Dedifferentiated amniotic fluid mesenchymal stem cell (primary cell): Measurements from ENCODE around the gene TXNDC2.
A peak's percentile ranks its signal among the peaks of the same experiment; 100 is the strongest.

Experiments used
- DNase-seq: peaks from one replicate; pipeline ENCODE4 v3.0.0-alpha.2; 2016; ENCODE audit errors: extremely low spot score

Gene TXNDC2

GRCh38 chr18:9913526-9914333, 28.0 kb downstream of the TXNDC2 start, which contains the start of gene VAPA:
VAPA (plus strand) TSS chr18:9914016; CDS start chr18:9914257, 241 bp downstream.
- peak; percentile 91 for DNase-seq

DNA sequence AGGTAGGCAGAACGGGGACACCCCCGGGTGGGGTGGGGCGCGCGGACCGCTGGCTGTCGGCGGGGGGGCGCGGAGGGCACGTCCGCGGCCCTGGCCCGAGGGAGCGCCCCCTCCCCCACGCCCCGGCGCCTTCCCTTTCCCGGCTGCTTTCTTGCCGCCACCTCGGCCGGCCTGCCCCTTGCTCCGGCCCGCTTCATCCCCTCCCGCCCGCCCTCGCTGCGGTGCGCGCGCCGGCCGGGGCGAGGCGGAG, 28.5 kb downstream of the TXNDC2 start:
- DNase-seq = no peak

GRCh38 chr18:9914584-9915290, 29.0 kb downstream of the TXNDC2 start:
- peak; percentile 70 for DNase-seq

- DNase-seq = no peak
Observed at GRCh38 chr18:9915291-9916076, 29.7 kb downstream of the TXNDC2 start.

DNA sequence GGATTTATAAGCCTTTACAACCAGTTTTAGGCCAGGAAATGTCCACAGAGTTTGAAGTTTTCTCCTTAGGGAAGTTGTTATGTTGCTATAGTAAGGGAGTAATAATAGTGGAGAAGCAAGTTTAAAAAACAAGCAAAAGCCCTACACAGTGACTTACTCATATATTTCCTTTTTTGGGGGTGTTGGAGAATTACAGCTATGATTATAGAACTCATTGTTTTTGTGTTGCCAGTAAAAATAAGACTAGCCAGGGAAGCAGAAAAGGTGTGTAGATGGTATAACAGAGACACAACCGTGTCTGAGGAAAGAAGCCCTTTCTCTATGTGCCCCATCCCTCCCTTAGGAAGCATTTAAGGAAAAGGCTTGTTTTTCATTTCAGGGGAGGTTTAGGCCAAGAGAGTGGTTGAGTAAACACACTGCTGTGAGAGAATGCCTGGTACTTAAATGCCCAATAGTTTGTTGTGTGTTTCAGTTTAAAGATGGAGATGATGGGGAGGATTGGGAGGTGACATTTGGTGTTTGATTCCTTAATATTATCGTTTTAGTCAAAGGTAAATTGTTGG, 30.4 kb downstream of the TXNDC2 start:
- DNase-seq = no peak

DNA sequence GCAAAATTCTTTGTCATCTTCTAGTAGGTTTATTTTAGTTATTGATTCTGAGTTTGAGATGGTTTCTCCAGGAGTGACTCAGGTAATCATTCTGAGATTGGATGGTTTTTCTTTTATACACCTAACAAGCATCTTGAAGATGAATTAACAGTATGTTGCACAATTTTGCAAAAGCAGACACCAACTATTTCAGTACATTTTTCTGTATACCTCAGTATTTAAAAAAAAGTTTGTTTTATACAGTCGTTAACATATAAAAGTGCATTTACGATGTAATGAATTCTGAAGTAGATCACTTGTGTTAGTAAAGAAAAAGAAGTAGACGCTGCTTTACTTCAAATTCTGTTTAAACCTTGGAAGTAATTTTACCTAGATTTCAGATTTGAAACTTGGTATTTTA, 31.0 kb downstream of the TXNDC2 start:
- DNase-seq = no peak

DNA sequence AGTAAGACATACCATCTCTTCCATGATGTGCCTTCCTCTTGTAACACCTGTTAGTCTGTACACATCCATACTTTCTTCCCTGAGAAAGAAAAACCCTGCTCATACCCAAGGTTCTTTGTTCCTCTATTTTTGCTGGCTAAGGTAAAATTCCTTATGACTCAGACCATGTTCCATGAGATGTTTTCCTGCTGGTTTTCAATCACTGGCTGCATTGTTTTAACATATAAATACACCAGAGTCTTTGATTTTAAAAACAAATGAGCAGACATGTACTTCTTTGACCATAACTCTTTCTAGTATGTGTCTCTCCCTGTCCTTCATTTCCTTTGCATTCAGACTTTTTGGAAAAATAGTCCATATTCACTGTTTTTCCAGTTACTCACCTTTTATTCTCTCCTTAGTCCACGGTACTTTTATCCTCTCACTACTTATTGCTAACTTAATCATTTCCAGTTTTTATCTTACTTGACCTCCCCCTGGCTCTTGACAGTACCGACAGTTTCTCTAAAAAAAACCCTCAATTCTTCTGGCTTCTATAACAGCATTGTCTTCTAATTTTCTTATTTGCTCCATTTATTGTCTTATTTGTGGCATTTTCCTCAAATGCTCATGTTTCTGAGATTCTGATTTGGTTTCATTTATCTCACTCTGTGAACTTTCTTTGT, 32.4 kb downstream of the TXNDC2 start:
- DNase-seq = no peak

DNA sequence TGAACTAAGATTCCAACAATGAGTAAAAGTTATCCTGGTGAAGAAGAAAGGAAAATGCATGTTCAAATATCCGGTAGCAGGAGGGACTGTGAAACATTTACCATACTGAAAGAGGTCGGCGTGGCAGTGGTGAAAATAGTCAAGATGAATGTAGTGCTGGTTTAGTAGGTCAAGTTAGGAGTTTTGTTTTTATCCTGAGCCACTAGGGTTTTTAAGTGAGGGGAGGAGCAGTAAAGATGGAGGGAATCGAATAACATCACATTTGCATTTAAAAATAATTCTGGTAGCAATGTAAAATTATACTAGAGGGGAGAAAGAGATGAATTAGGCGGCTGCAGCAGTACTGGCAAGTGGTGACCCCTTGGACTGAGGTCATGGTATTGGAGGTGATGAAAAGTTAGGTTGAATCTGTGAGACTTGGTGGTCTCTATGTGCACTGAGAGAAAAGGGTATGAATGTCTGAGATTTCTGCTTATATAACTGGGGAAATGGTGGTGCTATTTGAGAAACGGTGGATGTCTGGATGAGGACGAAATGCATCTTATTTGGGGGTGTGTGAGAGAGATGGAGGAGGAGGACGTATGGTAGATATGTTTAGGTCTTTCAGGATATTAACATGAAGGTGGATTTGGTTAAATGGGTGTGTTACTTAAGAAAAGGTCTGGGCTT, 33.9 kb downstream of the TXNDC2 start:
- no peak for DNase-seq

DNA sequence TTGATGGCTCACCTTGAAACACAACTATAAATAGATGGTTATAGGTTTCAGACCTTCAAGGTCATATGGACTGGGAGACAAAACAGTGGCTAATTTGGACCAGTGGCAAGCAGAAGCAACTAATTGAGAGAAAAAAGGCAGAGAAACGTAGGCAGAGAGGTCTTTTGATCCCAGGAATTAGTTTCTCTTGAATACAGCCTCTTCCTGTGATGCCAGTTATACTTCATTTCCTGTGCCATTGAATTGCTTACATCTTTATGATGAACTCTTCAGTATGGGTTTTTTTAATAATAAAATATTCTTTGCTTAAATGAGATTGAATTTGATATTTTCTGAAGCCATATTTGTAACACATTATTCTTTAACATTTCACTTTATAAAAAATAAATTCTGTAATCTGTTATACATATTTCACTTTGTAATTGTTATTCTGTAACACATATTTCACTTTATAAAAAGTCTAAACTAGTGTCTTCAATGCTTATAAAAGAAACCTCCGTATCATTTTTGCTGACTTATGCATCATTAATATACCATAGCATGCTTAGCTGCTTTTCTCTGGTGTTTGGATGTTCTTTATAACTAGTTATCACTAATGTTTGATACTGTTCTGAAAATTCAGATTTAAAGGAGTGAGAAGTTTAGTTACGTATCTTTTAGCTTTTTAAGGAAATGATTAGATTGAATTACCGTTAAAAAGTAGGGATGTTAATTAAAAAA, 37.0 kb downstream of the TXNDC2 start:
- no peak for DNase-seq

DNA sequence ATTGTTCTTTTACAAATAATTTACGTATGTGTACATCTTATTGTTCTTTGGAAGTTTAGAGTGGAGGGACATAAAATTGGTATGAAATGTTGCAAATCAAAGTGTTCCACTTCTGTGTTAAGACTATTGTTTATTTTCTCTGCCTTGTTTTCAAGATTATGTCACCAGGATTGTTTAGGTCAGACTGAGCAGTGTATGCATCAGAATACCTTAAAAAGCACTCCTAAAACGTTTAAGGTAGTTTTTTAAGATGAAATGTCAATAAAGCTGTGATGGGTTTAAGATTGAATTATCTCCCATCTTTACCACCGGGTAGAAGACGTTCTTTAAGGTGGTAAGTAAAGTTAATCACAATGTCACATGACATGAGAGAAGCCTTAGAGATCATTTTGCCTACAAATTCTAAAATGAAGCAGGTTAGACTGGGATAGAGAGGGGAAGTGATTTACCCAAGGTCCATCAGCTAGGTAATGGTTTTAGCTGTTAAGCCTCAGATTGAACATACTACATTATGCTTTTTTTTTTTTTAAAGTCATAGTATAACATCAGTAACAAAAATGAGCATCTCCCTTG, 38.7 kb downstream of the TXNDC2 start:
- no peak for DNase-seq

GRCh38 chr18:9925369-9925768, 39.6 kb downstream of the TXNDC2 start:
- no peak for DNase-seq

DNA sequence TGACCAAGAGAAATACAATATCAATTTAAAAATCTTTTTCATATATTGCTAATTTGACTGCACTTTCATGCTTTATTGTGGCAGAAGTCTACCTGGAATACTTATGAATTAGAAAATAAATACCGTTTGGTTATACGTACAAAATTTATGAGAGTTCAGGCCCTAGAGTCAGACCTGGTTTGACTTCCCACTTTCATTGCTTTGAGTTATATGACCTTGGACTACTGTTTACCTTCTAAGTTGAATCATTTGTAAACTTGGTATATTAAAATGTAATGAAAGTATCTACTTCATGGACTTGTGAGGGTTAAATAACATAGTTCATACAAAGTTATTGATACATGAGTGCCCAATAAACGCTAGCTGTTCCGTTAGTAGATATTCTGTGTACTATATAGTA, 40.0 kb downstream of the TXNDC2 start:
- DNase-seq = no peak

DNA sequence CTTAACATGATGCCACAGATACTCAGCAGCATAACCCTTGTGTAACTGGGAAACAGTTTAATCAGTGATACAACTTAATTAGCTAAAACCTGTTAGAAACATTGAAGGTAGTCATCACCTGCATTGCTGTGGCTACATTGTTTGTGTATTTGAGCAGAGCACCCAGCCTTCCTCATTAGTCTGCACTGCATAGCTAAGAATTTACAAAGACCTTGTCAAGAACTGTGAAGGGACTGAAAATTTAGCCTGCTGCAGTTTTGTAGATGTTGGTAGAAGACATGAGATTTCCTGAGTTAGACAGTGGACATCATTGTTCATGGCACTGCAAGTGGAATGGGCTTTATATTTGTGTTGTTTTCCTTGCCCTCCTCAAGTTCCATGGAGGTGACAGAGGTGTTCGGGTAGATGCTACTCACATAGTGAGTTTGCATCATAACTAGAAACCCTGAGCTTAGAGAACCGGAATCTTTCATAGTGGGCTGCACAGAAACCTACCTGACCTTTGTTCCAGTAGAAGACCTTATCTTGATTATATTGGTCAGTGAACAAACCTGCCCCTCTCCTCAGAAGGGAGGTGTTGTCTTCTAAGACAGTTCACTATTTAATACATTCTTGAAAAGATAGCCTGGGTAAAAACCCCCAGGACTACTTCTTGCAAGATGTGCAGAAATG, 40.6 kb downstream of the TXNDC2 start:
- DNase-seq = no peak

GRCh38 chr18:9926977-9927376, 41.2 kb downstream of the TXNDC2 start:
- no peak for DNase-seq

DNA sequence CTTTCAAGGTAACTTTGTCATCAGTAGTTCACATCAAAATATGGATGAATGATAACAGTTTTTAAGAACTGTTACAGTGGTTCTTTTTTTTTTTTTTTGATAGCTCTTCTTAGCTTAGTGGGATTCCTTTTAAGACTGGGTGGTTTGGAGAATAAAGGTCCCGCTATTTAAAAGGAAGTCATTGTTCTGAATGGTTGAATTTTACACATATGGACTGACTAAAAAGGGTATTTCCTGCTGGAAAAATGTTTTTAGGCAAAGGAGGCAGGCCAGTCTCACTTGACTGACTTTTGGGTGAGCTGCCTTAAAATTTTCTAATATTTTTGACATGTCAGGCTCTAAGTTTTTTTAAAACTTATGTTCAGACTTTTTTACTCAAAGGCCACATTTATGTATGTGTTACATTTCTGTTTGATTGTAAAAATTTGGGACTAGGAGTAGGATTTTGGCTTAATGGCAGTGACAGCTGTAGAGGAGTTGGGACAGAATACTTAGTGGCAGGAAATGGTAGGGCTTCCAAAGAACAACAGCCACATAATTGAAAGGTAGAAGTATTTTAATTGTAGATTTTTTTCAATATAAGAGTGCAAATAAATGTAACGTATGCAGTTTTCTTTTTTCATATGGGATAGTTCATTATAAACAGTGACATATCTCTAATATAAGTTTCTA, 41.8 kb downstream of the TXNDC2 start:
- no peak for DNase-seq

DNA sequence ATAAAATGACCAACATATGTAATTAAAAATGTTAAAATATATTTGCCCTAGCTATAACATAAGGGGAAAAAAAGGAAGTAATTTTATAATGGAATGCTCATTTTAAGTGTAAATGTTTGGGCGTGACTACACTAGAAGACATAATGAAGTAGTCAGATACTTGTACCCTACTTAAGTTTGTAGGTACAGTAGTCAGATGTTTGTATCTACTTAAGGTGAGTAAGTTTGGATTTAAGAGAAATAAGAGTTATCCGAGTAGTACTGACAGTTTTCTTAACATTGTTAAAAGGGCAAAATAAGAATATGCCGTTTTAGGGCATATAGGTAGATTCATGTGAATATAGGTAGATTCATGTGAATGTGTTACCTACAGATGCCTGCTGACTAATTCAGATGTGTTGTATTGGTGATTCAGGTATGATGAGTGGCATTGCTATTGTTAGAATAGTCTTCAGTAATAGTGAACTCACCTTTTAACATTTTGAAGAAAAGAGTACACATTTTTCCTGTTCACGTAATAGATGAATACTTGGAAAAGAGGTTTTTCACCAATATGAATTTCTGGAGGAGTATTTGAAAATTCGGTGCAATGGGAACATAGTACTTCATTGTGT, 43.0 kb downstream of the TXNDC2 start:
- DNase-seq = no peak

GRCh38 chr18:9930299-9930884, 44.6 kb downstream of the TXNDC2 start:
- no peak for DNase-seq

GRCh38 chr18:9931146-9931545, 45.4 kb downstream of the TXNDC2 start:
- no peak for DNase-seq
